ENCODE measurements around the gene KCNMA1.

KCNMA1 gene

GRCh38 chr10:76878514-76878913 is 759.1 kb downstream of the KCNMA1 start:
- no peak overlapping the region for H3K4me3 Mint-ChIP-seq
- H3K27ac Mint-ChIP-seq, result no peak overlapping the region
- no peaks in the 10 kb centered on the region for H3K9me3 Mint-ChIP-seq
- H3K27me3 Mint-ChIP-seq (ENCODE audit: low read depth), result no peaks in the 10 kb centered on the region
- H3K4me1 Mint-ChIP-seq (ENCODE audit: low read depth), result peaks cover 3% of the 10 kb centered on the region
- H3K36me3 Mint-ChIP-seq (ENCODE audit: low read depth), result no peaks in the 10 kb centered on the region

GRCh38 chr10:76874896-76875295 is 762.7 kb downstream of the KCNMA1 start:
- H3K27ac Mint-ChIP-seq, result no peak overlapping the region
- H3K9me3 Mint-ChIP-seq, result no peaks in the 10 kb centered on the region
- no peaks in the 10 kb centered on the region for H3K27me3 Mint-ChIP-seq (ENCODE audit: low read depth)
- H3K4me3 Mint-ChIP-seq, result no peak overlapping the region
- no peaks in the 10 kb centered on the region for H3K4me1 Mint-ChIP-seq (ENCODE audit: low read depth)
- H3K36me3 Mint-ChIP-seq (ENCODE audit: low read depth), result no peaks in the 10 kb centered on the region

- Mint-ChIP-seq H3K36me3 (ENCODE audit: low read depth) (no peaks in the 10 kb centered on the region), H3K27me3 (ENCODE audit: low read depth) (no peaks in the 10 kb centered on the region), H3K4me1 (ENCODE audit: low read depth) (no peaks in the 10 kb centered on the region), H3K9me3 (no peaks in the 10 kb centered on the region), H3K27ac (no peak overlapping the region), H3K4me3 (no peak overlapping the region)
Observed at GRCh38 chr10:76874176-76874575, 763.4 kb downstream of the KCNMA1 start.

- no peaks in the 10 kb centered on the region for H3K27me3 Mint-ChIP-seq (ENCODE audit: low read depth)
- H3K4me1 Mint-ChIP-seq (ENCODE audit: low read depth), result no peaks in the 10 kb centered on the region
- no peaks in the 10 kb centered on the region for H3K36me3 Mint-ChIP-seq (ENCODE audit: low read depth)
Observed at GRCh38 chr10:76871697-76872295, 765.8 kb downstream of the KCNMA1 start.

GRCh38 chr10:76869931-76870330 is 767.7 kb downstream of the KCNMA1 start:
- no peaks in the 10 kb centered on the region for H3K4me1 Mint-ChIP-seq (ENCODE audit: low read depth)
- H3K36me3 Mint-ChIP-seq (ENCODE audit: low read depth), result no peaks in the 10 kb centered on the region
- no peaks in the 10 kb centered on the region for H3K27me3 Mint-ChIP-seq (ENCODE audit: low read depth)
- no peak overlapping the region for H3K4me3 Mint-ChIP-seq
- H3K9me3 Mint-ChIP-seq, result no peaks in the 10 kb centered on the region
- no peak overlapping the region for H3K27ac Mint-ChIP-seq

More at GRCh38 chr10:76871697-76872295, 765.8 kb downstream of the KCNMA1 start:
- no peaks in the 10 kb centered on the region for H3K9me3 Mint-ChIP-seq
- no peak overlapping the region for H3K4me3 Mint-ChIP-seq
- no peak overlapping the region for H3K27ac Mint-ChIP-seq

- no peak overlapping the region for H3K27ac Mint-ChIP-seq
- H3K27me3 Mint-ChIP-seq (ENCODE audit: low read depth), result no peaks in the 10 kb centered on the region
- H3K9me3 Mint-ChIP-seq, result no peaks in the 10 kb centered on the region
- H3K4me3 Mint-ChIP-seq, result no peak overlapping the region
- H3K4me1 Mint-ChIP-seq (ENCODE audit: low read depth), result no peaks in the 10 kb centered on the region
- no peaks in the 10 kb centered on the region for H3K36me3 Mint-ChIP-seq (ENCODE audit: low read depth)
Observed at GRCh38 chr10:76868098-76868977, 769.3 kb downstream of the KCNMA1 start.

- H3K36me3 Mint-ChIP-seq (ENCODE audit: low read depth), result no peaks in the 10 kb centered on the region
- no peaks in the 10 kb centered on the region for H3K27me3 Mint-ChIP-seq (ENCODE audit: low read depth)
- H3K27ac Mint-ChIP-seq, result no peak overlapping the region
- H3K4me1 Mint-ChIP-seq (ENCODE audit: low read depth), result no peaks in the 10 kb centered on the region
- H3K9me3 Mint-ChIP-seq, result no peaks in the 10 kb centered on the region
- H3K4me3 Mint-ChIP-seq, result no peak overlapping the region
Observed at GRCh38 chr10:76866841-76867586, 770.6 kb downstream of the KCNMA1 start.

- Mint-ChIP-seq H3K36me3 (ENCODE audit: low read depth) (no peaks in the 10 kb centered on the region), H3K27me3 (ENCODE audit: low read depth) (no peaks in the 10 kb centered on the region), H3K4me3 (no peak overlapping the region), H3K27ac (no peak overlapping the region), H3K9me3 (no peaks in the 10 kb centered on the region), H3K4me1 (ENCODE audit: low read depth) (no peaks in the 10 kb centered on the region)
Observed at GRCh38 chr10:76864922-76865321, 772.7 kb downstream of the KCNMA1 start.

- H3K36me3 Mint-ChIP-seq (ENCODE audit: low read depth), result no peaks in the 10 kb centered on the region
- H3K27me3 Mint-ChIP-seq (ENCODE audit: low read depth), result no peaks in the 10 kb centered on the region
- H3K4me1 Mint-ChIP-seq (ENCODE audit: low read depth), result no peaks in the 10 kb centered on the region
- no peak overlapping the region for H3K27ac Mint-ChIP-seq
- H3K9me3 Mint-ChIP-seq, result no peaks in the 10 kb centered on the region
- H3K4me3 Mint-ChIP-seq, result no peak overlapping the region
Observed at GRCh38 chr10:76858721-76859120, 778.9 kb downstream of the KCNMA1 start.

- Mint-ChIP-seq H3K4me1 (ENCODE audit: low read depth) (no peaks in the 10 kb centered on the region), H3K27ac (no peak overlapping the region), H3K9me3 (peaks cover 3% of the 10 kb centered on the region), H3K27me3 (ENCODE audit: low read depth) (no peaks in the 10 kb centered on the region), H3K36me3 (ENCODE audit: low read depth) (no peaks in the 10 kb centered on the region), H3K4me3 (no peak overlapping the region)
Observed at GRCh38 chr10:76840802-76841201, 796.8 kb downstream of the KCNMA1 start.

GRCh38 chr10:76839276-76839675 is 798.3 kb downstream of the KCNMA1 start:
- Mint-ChIP-seq H3K4me3 (no peak overlapping the region), H3K27me3 (ENCODE audit: low read depth) (no peaks in the 10 kb centered on the region), H3K4me1 (ENCODE audit: low read depth) (no peaks in the 10 kb centered on the region), H3K9me3 (no peaks in the 10 kb centered on the region), H3K36me3 (ENCODE audit: low read depth) (no peaks in the 10 kb centered on the region), H3K27ac (no peak overlapping the region)

- Mint-ChIP-seq H3K27ac (no peak overlapping the region), H3K9me3 (peaks cover 8% of the 10 kb centered on the region), H3K4me1 (ENCODE audit: low read depth) (no peaks in the 10 kb centered on the region), H3K27me3 (ENCODE audit: low read depth) (no peaks in the 10 kb centered on the region), H3K4me3 (no peak overlapping the region), H3K36me3 (ENCODE audit: low read depth) (no peaks in the 10 kb centered on the region)
Observed at GRCh38 chr10:76830218-76830617, 807.4 kb downstream of the KCNMA1 start.

- H3K9me3 Mint-ChIP-seq, result peaks cover 8% of the 10 kb centered on the region
- no peak overlapping the region for H3K27ac Mint-ChIP-seq
- H3K4me3 Mint-ChIP-seq, result no peak overlapping the region
- H3K4me1 Mint-ChIP-seq (ENCODE audit: low read depth), result no peaks in the 10 kb centered on the region
- no peaks in the 10 kb centered on the region for H3K27me3 Mint-ChIP-seq (ENCODE audit: low read depth)
- no peaks in the 10 kb centered on the region for H3K36me3 Mint-ChIP-seq (ENCODE audit: low read depth)
Observed at GRCh38 chr10:76829724-76830123, 807.9 kb downstream of the KCNMA1 start.

Measured in T-helper 1 cell treated with Interleukin-12 subunit alpha and Interleukin-12 subunit beta and Interleukin-4 antibody, amounts not matched to agents 30 μg/mL and 1 μg/mL, for 36 hours (primary cell).